GM18508 (cell line): Measurements from ENCODE around the gene ITPR1.

ENCODE experiments used
- ATAC-seq: cut with Tn5 transposase; IDR thresholded peaks from one replicate; pipeline ENCODE4 v1.9.1; 2021; ENCODE audit warnings: moderate number of reproducible peaks; ENCODE audit not compliant: insufficient read depth, unreplicated experiment

Gene ITPR1

DNA sequence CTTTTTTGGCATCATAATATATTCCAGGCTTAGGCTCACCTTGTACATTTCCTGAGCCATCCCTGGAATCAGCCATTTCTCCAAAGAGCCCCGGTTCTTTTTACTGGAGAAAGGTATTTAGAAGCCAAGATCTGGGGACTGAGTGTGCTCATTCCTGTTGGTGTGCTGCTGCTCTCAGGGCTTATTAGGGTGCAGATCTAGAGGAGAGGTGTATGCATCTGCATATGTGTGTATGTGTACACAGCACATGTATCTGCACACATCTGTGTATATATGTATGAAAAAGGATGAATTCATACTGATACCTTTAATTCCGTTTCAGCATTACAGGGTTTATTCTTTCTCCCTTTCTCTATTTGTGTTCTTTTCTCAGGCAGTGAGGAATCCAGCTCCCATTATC lies 324.0 kb downstream of the ITPR1 start:
- ATAC-seq = no peak

- ATAC-seq = no peak
Measured at GRCh38 chr3:4818164-4818563, 325.0 kb downstream of the ITPR1 start.

DNA sequence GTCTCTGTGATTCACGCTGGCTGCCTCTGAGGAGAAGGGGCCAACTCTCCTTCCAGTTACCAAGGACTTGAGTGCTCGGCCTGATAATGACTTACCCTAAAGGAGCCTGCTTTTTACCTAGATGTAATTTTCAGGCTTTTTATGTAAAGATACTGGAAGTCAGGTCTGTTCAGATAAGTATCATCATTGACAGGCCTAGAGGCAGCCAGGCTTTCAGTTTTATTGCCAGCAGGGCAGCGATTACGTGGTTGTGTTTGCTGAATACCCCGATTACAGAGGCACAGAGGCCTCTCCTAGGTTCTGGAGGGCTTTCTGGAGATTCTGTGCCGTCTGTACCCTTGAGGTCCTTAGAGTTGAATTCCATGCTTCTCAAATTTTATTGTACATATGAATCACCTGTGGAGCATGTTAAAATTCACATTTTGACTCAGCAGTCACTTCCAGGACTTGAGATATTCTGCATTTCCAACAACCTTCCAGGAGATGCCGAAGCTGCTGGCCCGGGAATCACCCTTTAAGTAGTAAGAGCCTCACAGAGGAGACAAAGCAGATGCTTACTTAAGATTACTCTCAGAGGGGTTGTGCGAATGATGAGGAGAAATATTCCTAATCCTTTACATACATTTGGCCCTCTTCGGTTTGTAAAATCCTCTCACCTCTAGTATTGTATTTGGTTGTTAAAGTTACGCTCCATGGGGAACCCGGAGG lies 326.0 kb downstream of the ITPR1 start:
- no peak for ATAC-seq

GRCh38 chr3:4819746-4820145 lies 326.6 kb downstream of the ITPR1 start:
- ATAC-seq = no peak

- ATAC-seq = no peak
Measured at GRCh38 chr3:4820296-4821121, 327.4 kb downstream of the ITPR1 start.

- ATAC-seq = no peak
Measured at GRCh38 chr3:4821338-4821737, 328.2 kb downstream of the ITPR1 start.

GRCh38 chr3:4821975-4822374 lies 328.8 kb downstream of the ITPR1 start:
- no peak for ATAC-seq

- no peak for ATAC-seq
Measured at GRCh38 chr3:4822568-4822967, 329.4 kb downstream of the ITPR1 start.

- no peak for ATAC-seq
Measured at GRCh38 chr3:4823385-4823784, 330.2 kb downstream of the ITPR1 start.

- ATAC-seq = no peak
Measured at GRCh38 chr3:4823986-4824925, 331.1 kb downstream of the ITPR1 start.

- ATAC-seq = no peak
Measured at GRCh38 chr3:4824926-4825325, 331.8 kb downstream of the ITPR1 start.

- no peak for ATAC-seq
Measured at GRCh38 chr3:4825436-4826236, 332.5 kb downstream of the ITPR1 start.

- ATAC-seq = no peak
Measured at GRCh38 chr3:4826237-4827100, 333.3 kb downstream of the ITPR1 start.

GRCh38 chr3:4827767-4828166 lies 334.6 kb downstream of the ITPR1 start:
- ATAC-seq = no peak

DNA sequence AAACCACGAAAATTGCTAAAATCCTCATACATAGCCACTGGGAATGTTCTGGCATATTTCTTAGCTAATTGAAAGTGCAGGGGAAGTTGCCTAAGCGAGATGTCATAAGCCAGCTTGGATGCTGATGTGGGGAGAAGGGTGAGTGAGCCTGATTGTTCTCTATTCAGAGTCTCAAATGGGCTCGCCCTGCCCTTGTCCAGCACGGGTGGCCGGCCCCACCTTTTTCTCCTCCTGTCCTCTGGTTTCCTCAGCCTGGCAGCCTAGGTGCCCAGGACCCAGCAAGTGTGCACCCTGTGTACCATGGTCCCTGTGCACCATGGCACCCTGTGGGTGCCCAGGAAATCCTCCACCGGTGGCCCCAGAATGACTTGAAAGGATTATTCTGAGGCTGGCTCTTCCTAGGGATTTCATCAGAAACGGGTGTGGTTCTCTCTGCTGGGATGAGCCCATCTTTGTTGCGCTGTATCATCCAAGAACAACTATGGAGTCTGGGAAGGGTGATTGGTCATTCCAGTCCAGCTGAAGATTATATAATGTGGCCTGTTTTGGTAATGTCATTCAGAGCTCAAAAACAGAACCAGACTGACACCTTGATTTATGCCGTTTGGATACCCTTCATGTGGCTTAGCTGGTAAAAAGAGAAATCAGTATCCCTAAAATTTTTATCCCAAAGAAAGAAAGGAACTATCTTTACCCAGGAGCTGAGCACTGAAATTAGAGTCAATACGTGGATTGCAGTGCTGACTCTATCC lies 335.3 kb downstream of the ITPR1 start:
- no peak for ATAC-seq

GRCh38 chr3:4829031-4829394 lies 335.9 kb downstream of the ITPR1 start:
- no peak for ATAC-seq

- no peak for ATAC-seq
Measured at GRCh38 chr3:4830586-4830914, 337.4 kb downstream of the ITPR1 start.

GRCh38 chr3:4831580-4831950 lies 338.4 kb downstream of the ITPR1 start:
- peak; percentile 0 for ATAC-seq

DNA sequence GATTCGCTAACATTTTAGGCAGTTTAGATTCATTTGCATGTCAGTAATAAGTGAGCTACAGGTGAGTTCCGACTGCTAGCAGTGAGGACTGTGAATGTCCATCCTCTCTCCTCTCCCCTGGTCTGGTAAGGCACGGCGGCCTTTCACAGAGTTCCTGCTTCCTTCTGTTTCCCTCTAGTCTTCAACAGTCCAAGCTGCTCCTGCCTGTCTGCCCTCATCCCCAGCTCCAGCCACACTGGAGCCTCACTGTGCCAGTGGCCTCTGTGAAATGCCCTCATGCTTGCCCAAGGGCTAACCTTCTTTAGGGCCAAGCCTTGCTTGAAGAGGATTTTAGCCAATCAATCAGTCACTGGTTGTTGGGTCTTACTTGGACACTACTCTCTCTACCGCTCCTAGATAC lies 340.3 kb downstream of the ITPR1 start:
- ATAC-seq = no peak
